Measurements from ENCODE around the gene LPAR1. TPM values are rescaled to one million over a fixed set of nuclear protein-coding genes. Genes with fewer than 3 reads are reported as not detected.

LPAR1 gene
- total RNA-seq, 1 experiment from 2014 or later = 36.2 TPM

GRCh38 chr9:110939047-110939446, 99.2 kb downstream of the LPAR1 start:
- no peak for DNase-seq (ENCODE audit: low read depth)
- in situ Hi-C loops (cut with HindIII; ENCODE audit: low pct_unique_long_range_greater_than_20kb, low sequenced_read_pairs) = no loop called here

- DNase-seq (ENCODE audit: low read depth) = no peak
- in situ Hi-C loops (cut with HindIII; ENCODE audit: low pct_unique_long_range_greater_than_20kb, low sequenced_read_pairs) = no loop called here
These were observed 100.0 kb downstream of the LPAR1 start for GRCh38 chr9:110938242-110938641.

- in situ Hi-C loops (cut with HindIII; ENCODE audit: low pct_unique_long_range_greater_than_20kb, low sequenced_read_pairs) = no loop called here
These were observed 101.4 kb downstream of the LPAR1 start for GRCh38 chr9:110936719-110937452.

GRCh38 chr9:110936237-110936636, 102.0 kb downstream of the LPAR1 start:
- no peak for DNase-seq (ENCODE audit: low read depth)
- in situ Hi-C loops (cut with HindIII; ENCODE audit: low pct_unique_long_range_greater_than_20kb, low sequenced_read_pairs) = no loop called here

More at GRCh38 chr9:110936719-110937452, 101.4 kb downstream of the LPAR1 start:
- no peak for DNase-seq (ENCODE audit: low read depth)

- in situ Hi-C loops (cut with HindIII; ENCODE audit: low pct_unique_long_range_greater_than_20kb, low sequenced_read_pairs) = no loop called here
- no peak for DNase-seq (ENCODE audit: low read depth)
These were observed 102.4 kb downstream of the LPAR1 start for GRCh38 chr9:110935829-110936228.

- no peak for DNase-seq (ENCODE audit: low read depth)
- in situ Hi-C loops (cut with HindIII; ENCODE audit: low pct_unique_long_range_greater_than_20kb, low sequenced_read_pairs) = no loop called here
These were observed 104.8 kb downstream of the LPAR1 start for GRCh38 chr9:110933350-110934001.

GRCh38 chr9:110932863-110933262, 105.4 kb downstream of the LPAR1 start:
- no peak for DNase-seq (ENCODE audit: low read depth)
- in situ Hi-C loops (cut with HindIII; ENCODE audit: low pct_unique_long_range_greater_than_20kb, low sequenced_read_pairs) = no loop called here

GRCh38 chr9:110928599-110928998, 109.7 kb downstream of the LPAR1 start:
- in situ Hi-C loops (cut with HindIII; ENCODE audit: low pct_unique_long_range_greater_than_20kb, low sequenced_read_pairs) = no loop called here
- no peak for DNase-seq (ENCODE audit: low read depth)

- in situ Hi-C loops (cut with HindIII; ENCODE audit: low pct_unique_long_range_greater_than_20kb, low sequenced_read_pairs) = no loop called here
- DNase-seq (ENCODE audit: low read depth) = no peak
These were observed 111.3 kb downstream of the LPAR1 start for GRCh38 chr9:110926828-110927487.

GRCh38 chr9:110923601-110924000, 114.7 kb downstream of the LPAR1 start:
- DNase-seq (ENCODE audit: low read depth) = no peak
- in situ Hi-C loops (cut with HindIII; ENCODE audit: low pct_unique_long_range_greater_than_20kb, low sequenced_read_pairs) = no loop called here

GRCh38 chr9:110922145-110922544, 116.1 kb downstream of the LPAR1 start:
- in situ Hi-C loops (cut with HindIII; ENCODE audit: low pct_unique_long_range_greater_than_20kb, low sequenced_read_pairs) = no loop called here
- no peak for DNase-seq (ENCODE audit: low read depth)

GRCh38 chr9:110921705-110922104, 116.6 kb downstream of the LPAR1 start:
- no peak for DNase-seq (ENCODE audit: low read depth)
- in situ Hi-C loops (cut with HindIII; ENCODE audit: low pct_unique_long_range_greater_than_20kb, low sequenced_read_pairs) = no loop called here

GRCh38 chr9:110919609-110920008, 118.7 kb downstream of the LPAR1 start:
- in situ Hi-C loops (cut with HindIII; ENCODE audit: low pct_unique_long_range_greater_than_20kb, low sequenced_read_pairs) = no loop called here
- DNase-seq (ENCODE audit: low read depth) = peak; percentile 95

- in situ Hi-C loops (cut with HindIII; ENCODE audit: low pct_unique_long_range_greater_than_20kb, low sequenced_read_pairs) = no loop called here
- DNase-seq (ENCODE audit: low read depth) = no peak
These were observed 119.2 kb downstream of the LPAR1 start for GRCh38 chr9:110919050-110919435.

- DNase-seq (ENCODE audit: low read depth) = no peak
- in situ Hi-C loops (cut with HindIII; ENCODE audit: low pct_unique_long_range_greater_than_20kb, low sequenced_read_pairs) = no loop called here
These were observed 119.8 kb downstream of the LPAR1 start for GRCh38 chr9:110918316-110919049.

- in situ Hi-C loops (cut with HindIII; ENCODE audit: low pct_unique_long_range_greater_than_20kb, low sequenced_read_pairs) = no loop called here
- no peak for DNase-seq (ENCODE audit: low read depth)
These were observed 121.9 kb downstream of the LPAR1 start for GRCh38 chr9:110916403-110916802.

GRCh38 chr9:110912419-110913291, 125.6 kb downstream of the LPAR1 start:
- in situ Hi-C loops (cut with HindIII; ENCODE audit: low pct_unique_long_range_greater_than_20kb, low sequenced_read_pairs) = no loop called here
- no peak for DNase-seq (ENCODE audit: low read depth)
